ENCODE results near the gene KIFBP.

DNA sequence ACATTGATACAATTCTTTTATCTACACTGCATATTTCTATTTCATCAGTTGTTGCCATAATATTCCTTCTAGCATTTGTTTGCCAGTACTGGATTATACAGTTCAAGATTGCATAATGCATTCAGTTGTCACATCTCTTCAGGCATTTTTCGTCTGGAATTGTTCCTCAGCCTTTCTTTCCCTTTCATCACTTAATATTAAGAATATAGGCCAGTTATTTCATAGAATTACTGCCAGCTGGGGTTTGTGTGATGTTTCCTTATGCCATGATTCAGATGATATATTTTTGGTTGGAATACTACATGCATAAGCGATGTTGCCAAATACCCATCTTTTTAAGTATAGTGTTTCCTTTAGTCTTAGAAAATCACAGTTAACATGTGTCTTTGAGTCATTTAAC lies 20.8 kb downstream of the KIFBP start:
- TF ChIP-seq, protein P1, sequence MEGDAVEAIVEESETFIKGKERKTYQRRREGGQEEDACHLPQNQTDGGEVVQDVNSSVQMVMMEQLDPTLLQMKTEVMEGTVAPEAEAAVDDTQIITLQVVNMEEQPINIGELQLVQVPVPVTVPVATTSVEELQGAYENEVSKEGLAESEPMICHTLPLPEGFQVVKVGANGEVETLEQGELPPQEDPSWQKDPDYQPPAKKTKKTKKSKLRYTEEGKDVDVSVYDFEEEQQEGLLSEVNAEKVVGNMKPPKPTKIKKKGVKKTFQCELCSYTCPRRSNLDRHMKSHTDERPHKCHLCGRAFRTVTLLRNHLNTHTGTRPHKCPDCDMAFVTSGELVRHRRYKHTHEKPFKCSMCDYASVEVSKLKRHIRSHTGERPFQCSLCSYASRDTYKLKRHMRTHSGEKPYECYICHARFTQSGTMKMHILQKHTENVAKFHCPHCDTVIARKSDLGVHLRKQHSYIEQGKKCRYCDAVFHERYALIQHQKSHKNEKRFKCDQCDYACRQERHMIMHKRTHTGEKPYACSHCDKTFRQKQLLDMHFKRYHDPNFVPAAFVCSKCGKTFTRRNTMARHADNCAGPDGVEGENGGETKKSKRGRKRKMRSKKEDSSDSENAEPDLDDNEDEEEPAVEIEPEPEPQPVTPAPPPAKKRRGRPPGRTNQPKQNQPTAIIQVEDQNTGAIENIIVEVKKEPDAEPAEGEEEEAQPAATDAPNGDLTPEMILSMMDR (IDR thresholded peaks at IDR 0.05) = no peak
- no peak for TF ChIP-seq POLR2A (IDR thresholded peaks at IDR 0.05)
- no peak for TF ChIP-seq EP300 (IDR thresholded peaks at IDR 0.05; ENCODE audit: low read depth)
- TF ChIP-seq POLR2AphosphoS5 (IDR thresholded peaks at IDR 0.05) = no peak

Data from transverse colon (tissue), 4 donors.